Embryonic facial prominence (tissue), 1 donor: Measurements from ENCODE around the gene ROPN1B.

Experiments
- DNase-seq: peaks from one replicate; pipeline ENCODE4 v3.0.0-alpha.2; 2016; ENCODE audit errors: extremely low spot score

The ROPN1B gene

DNA sequence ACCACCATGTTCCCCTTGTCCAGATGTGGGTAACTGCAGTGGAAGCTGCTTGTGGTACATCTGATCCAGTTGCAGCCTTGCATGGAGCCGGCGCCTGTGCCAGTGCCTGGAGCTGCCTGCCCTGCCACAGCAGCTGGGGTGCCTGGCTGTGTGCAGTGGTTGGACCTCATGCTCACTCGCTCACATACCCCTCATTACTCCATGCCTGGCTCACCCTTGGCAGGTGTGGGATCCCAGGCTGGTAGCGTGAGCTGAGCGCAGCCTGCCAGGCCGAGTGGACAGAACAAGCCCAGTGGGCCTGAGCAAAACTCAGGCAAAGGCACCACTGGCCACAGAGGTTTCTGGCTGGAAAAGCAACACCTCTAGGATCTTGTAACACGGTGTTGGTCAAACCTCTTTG is 35.7 kb downstream of the ROPN1B start:
- DNase-seq: no peak

DNA sequence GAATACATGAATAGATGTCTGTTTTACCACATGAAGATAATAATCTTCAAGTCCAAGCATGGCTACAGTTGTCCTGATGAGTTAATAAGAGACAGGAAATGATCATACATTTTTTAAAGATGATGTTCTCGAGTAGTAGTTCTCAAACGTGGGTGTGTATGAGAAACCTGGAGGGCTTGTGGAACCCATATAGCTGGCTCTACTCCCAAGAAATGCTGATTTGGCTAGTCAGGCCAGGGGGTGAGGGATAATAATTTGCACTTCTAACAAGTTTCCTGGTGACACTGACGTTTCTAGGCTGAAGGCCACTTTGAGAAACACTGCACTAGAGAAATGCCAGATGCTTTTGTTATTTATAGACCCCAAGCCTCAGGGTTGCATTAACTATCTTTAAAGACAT is 37.0 kb downstream of the ROPN1B start:
- no peak for DNase-seq

DNA sequence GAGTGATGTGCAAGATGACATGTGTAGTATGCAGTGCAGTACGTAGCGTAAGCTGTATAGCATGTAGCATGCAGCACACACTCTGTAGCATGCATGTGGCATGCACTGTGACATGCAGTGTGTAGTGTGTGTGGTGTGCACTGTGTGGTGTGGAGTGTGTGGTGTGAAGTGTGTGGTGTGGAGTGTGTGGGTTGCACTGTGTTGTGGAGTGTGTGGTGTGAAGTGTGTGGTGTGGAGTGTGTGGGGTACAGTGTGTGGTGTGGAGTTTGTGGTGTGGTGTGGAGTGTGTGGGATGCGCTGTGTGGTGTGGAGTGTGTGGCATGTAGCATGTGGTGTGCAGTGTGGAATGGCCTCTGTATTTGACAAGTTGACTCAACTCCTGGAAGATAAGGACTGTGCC is 39.2 kb downstream of the ROPN1B start:
- no peak for DNase-seq

DNA sequence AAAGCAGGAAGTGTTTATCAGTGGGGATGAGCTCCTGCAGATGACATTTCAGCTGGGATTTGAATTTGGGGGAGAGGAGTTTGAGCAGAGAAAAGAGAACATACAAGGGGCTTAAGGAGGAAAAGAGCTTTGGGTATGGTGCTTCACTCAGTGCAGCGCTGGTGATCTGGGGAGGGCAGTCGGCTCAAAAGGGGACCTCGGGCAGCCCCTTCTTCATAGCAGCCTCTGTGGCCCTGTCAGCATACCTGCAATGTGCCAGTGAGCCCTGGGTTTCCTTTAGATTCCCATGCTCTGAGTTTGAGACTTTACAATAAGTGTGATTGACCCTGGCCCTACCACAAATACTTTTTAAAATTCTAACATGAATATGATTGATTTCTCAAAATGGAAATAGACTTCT is 40.2 kb downstream of the ROPN1B start:
- DNase-seq: no peak

DNA sequence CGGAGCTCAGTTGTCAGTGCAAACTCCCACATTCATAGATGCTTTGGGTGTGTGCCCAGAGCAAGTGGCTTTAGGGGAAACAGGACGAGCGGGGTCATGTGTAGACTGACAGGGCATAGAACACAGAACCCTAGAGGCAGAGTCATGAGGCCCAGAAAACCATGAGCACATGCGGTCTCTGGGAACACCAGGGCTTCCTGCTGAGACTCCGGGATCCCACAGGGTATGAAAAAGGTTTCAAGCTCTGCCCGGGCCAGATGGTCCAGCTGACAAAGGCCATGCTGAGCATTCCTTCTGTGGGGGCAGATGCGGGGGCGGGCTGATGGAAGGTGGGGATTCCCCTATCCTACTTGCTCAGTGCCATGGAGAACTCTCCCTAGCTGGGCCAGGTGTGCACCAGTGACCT is 44.8 kb downstream of the ROPN1B start:
- DNase-seq: no peak

DNA sequence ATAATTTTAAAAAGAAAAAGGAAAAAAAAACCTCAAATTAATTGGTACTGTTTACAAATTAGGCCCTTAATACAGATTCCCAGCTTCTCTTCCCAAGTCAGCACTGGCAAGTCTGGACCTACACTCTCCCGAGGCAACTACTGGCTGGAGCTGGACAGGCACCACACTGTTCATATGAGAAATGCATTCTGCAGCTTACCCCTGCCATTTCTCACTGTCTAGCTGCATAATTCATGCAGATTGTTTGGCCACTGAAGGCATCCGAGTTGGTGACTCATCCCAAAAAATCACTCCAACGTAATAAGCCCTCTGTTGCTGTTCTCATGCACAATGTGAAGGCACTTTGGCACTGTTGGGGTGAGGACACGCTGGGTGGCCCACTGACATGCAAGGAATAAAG is 45.3 kb downstream of the ROPN1B start:
- no peak for DNase-seq

DNA sequence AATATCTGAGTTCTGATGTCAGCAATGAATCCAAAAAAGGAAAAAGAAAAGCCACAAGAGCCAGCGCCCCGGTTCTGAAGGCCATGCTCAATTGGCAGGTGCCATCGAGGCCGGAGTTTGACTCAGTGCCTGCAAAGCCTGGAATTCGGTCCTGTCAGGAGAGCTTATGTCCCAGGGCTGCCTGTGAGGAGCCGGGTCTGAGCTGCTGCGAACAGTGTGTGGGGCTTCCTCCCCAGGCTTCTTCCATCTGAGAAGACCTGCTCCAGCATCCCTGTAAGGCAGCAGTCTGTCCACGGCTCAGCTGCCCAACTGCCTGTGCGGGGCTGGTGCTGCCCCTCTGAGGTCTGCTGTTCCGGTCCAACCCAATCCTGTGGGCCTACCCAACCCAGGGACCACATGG is 46.1 kb downstream of the ROPN1B start:
- DNase-seq: no peak

DNA sequence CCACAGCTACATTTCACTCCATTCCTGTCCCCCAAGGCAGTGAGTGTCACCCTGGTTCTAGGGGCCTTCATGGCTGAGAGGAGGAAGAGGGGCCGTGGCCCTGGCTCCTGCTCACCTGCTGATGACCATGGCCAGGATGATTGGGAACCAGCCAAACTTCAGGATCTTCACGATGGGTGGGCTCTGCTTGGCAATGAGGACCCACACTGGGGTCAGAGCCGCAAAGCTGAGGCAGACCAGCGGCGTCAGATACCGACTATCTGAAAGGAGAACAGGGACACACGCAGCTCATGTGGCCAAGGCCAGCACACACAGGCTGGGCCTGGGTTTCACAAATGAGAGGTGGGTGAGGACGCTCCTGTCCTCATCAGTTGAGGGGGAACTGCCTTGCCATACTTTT is 47.6 kb downstream of the ROPN1B start:
- DNase-seq: no peak

DNA sequence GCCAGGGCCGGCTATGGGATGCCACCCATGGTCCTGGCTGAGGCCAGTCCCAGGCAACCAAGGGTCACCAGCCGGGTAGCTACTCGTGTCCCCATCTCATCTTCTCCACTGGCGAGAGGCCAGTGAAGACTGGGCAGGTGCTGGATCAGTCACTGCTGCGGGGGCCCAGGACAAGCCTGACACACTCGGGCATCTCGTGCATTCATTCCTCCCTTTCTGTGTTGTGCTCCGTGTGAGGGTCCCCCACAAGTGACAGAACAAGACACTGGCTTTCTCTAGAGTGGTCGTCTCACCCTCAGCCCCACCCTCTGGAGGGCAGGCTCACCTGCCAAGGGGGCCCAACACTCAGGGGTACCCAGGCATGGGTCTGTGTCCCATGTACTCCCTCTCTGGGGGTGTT is 48.4 kb downstream of the ROPN1B start:
- no peak for DNase-seq

DNA sequence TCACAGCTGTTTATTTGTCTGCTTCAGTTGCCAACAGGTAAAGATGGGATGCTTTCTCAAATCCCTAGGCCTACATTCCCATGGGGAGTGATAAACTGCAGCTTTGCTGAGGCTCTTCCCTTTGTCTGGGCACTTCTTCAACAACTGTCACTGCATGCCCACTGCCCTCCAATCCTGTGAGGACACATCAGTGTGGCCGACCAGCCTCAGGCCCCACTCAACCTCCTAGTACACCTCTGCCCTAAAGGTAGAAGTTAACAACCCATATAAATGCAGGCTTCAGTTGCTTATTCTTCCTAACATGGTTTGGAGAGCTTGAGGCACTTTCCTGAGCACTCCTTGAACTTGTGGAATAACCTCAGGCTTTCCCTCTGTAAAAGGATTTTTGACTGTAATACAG is 49.6 kb downstream of the ROPN1B start:
- DNase-seq: no peak

DNA sequence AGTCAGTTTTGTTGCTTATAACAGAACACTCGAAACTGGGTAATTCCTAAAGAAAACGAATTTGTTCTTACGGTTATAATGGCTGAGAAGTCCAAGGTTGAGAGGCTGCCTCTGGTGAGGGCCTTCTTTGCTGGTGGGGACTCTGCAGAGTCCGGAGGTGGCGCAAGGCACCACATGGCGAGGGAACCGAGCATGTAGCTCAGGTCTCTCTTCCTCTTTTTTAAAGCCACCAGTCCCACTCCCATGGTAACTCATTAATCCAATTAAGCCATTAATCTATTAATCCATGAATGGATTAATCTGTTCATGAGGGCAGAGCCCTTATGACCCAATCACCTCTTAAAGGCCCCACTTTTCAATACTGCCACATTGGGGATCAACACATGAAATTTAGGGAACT is 50.0 kb downstream of the ROPN1B start:
- DNase-seq: no peak

DNA sequence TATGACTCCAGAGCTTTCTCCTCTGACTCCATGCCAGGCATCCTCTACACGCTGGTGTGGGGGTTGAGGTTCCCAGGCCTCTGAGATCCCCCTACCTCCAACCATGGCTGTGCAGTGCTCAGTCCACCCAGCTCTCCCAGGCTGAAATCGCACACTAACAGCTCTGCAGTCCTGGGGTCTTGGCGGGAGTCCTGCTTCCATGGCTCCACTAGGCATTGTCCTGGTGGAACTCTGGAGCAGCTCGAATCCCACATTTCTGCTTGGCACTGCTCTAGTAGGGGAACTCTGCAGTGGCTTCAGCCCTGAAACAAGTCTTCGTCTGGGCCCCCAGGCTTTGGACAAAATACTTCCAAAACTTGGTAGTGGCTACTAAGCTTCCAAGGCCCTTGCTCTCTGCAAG is 50.7 kb downstream of the ROPN1B start:
- no peak for DNase-seq

DNA sequence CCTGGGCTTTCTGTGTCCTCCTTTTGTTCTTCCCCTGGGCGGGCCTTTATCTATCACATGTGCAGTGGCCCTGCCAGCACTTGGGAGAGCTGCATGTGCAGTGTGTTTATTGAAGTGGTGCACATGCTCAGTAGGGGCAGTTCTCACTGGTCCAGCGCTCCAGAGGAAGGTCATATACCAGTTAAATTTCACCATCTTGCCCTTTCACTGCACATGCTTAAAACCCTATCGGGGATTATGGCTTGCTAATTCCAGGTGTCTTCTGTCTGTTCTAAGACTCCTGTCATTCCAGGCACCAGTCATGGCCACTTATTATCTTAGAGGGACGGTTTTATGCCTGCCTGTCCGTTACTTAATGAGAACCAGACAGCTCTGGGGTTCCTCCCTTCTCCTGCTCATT is 52.2 kb downstream of the ROPN1B start:
- no peak for DNase-seq

DNA sequence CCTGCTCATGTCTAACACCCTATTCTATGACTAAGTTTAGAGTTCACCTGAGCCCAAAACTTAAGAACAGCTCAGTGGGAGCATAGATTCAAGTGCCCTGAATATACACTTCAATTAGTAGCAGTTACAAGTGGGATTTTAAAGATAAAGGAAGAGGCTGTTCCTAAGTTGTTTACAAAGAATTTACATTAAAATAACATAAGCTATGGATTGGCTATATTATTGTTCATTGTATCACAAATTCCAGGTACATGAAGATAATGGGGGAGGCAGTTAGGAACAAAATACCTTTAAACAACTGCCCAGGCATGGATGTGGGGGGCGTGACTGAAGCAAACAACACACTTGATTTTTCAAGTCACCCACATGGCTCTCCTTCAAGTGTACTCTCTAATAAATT is 52.7 kb downstream of the ROPN1B start:
- DNase-seq: no peak

DNA sequence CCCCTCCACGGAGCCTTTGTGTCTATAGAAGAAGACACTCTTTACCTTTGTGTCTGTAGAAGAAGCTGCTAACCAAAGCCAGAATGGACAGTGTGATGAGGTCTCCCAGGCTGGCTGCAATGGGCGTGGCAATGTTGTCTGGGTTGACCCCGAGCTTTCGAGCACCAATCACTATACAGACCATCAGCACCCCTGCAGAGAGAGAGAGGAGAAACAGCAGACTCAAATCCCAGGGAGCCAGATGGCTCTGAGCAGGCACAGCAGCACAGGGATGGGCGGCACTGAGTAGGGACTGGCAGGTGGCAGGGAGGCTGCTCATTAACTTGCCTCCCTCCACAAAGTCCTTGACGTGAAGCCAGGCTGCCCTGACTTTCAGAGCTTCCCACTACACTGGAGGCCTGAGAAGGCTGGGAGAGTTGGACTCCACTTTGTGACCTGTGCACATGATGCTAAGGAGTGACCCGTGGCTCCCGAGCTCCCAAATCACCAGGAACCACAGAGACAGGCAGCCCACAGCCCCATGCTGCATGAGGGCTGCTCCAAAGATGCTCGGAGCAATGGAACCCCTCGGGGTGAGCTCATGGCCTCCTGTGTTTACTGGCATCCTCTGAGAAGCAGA is 53.9 kb downstream of the ROPN1B start:
- DNase-seq: no peak

DNA sequence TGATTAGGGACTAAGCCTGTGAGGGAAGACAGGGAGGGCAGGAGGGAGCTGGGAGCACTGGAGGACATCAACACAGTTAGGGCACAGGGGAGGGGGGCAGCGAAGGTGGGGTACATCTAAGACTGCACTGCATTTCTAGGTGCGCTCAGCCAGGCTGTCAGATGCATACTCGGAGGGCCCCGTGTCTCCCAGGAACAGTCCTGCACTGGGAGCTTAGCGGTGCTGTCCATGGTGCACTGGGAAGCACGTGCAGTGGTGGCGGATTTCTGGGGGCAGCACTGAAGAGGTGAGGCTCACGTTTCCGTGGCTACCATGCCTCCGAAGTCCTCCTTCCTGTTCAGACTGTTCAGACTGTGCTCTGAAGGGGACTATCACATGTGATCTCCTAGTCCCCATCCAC is 54.4 kb downstream of the ROPN1B start:
- no peak for DNase-seq

DNA sequence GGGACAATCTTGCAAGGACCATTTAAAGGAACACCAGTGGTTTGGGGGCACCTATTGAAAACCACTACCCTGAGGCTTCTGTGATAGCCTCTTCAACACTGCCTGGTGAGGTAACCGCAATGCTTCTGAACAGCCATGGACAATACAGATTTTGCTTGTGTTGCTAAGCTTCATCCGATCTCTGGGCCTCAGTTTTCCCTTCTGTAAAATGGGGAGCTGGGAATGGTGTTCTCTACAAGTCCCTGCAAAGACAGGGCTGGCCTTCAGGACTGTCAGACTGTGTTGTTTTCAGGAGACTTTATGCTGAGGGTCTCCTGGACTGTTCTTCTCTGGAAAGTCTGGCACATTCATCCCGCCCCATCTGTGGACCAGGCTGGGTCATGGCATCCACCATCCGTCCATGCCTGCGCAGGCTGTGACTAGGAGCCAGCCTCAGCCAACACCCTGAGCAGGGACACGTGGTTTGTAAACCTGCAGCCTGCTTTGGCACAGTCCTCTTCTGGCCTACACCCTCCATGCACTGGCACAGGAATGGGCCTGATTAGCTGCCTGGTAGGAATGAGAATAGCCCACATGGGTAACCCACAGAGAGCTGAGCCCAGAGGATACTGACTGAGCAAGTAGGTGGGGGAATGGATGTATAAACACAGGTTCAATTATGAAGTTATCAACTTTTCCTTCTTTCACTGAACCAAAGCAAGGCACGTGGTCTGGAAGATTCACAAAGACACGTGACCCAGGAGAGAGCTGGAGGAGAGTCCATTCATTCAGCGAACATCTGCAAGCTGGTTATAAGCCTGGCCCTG is 55.3 kb downstream of the ROPN1B start:
- no peak for DNase-seq

DNA sequence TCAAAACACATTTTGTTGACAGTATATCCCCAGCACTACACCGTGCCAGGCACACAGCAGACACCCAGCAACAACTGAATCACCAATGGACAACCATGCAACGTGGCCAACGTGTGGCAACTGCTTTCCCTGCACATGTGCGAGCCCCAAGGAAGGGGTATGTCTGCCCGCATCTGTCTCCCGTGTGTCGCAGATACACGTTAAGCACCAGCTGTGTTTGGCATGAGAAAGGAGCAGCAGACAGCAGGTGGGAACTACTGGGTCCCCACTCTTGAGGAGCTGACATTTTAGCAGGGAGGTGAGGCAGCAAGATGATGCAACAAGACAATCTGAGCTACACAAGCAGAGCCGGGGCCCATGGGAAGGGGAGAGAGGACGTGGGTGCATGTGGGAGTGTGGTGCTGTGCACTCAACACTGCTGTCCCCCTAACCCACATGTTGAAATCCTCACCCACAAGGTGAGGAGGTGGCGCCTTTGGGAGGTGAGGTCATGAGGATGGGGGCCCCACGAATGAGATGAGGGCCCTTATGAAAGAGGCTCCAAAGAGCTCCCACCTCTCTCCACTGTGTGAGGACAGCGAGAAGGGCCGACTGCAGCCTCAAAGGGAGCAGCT is 56.2 kb downstream of the ROPN1B start:
- DNase-seq: no peak

DNA sequence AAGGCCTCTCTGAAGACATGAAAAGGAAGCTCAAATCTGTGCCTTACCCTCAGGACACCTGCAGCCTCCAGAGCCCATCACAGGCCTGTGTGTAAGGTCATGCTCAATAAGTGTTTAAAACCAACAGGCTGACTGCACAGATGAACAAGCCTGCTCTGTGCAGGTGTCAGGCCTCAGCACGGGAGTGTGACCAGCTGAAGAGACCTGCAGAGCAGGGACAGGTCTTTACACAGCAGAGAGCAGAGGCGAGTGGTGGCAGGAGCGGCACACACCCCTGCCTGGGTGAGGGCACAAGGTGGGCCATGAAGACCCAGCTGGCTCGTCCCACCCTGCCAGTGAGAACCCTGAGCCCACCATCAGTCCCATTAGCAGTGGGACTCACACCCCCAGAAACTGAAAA is 56.9 kb downstream of the ROPN1B start:
- no peak for DNase-seq

DNA sequence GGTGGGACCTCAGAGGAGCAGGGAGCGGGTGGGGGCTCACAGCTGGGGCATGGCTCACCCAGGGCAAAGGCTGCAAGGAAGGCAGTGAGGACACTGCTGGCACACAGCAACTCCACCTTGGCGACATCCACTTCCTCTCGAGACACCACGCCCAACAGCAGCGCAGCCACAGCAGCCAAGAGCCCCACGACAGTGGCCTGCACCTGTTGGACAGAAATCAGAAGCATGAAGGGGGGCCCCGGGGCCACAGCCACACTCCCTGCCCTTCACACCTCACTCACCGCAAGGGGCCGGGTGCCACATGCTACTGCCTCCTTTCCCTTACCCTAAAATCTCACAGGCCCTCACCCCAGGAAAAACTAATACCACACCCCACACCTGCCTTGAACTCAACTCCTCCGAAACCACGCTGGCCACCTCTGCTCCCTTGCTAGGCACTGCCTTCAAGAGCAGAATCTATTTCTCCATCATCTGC is 57.3 kb downstream of the ROPN1B start:
- DNase-seq: no peak

DNA sequence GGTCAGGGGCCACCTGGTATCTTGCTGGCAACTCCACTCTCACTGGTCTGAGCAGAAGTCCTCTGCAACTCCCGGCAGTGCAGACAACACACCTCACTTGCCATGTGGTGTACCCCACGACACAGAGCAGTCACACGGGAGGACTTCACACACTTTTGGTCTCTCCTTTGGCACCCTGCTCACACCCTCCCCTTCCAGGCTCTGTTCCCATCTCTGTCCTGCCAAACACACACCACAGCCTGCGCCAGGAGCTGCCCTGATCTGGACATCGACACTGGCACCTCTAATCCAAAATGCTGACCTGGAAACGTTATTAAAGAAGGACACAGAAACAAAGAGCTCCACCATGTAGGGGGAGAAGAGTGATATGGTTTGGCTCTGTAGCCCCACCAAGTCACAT is 57.8 kb downstream of the ROPN1B start:
- no peak for DNase-seq

DNA sequence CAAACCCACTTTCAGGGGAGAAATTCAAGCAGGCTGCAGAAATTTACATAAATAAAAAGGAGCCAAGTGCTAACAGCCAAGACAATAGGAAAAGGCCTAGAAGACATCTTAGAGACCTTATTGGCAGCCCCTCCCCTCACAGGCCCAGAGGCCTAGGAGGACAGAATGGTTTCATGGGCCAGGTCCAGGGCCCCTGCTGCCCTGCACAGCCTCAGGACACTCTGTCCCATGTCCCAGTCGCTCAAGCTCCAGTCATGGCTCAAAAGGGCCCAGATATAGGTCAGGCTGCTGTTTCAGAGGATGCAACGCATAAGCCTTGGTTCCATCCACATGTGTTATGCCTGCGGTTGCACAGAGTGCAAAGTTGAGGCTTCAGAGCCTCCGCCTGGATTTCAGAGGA is 59.1 kb downstream of the ROPN1B start:
- DNase-seq: no peak

DNA sequence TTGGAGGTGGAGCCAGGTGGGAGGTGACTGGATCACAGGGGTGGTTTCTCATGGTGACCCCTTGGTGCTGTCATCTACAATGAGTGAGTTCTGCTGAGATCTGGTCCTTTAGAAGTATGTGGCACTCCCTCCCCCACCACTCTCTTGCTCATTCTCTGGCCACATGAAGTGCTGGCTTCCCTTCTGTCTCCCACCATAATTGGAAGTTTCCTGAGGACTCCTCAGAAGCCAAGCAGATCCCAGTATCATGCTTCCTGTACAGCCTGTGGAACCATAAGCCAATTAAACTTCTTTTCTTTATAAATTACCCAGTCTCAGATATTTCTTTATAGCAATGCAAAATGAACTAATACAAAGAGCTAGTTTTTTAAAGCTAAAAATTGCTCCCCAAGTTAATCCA is 60.3 kb downstream of the ROPN1B start:
- DNase-seq: no peak
